HepG2 (cell line): Measurements from ENCODE around the gene PRMT7. TPM values are rescaled to one million over a fixed set of nuclear protein-coding genes. Genes with fewer than 3 reads are reported as not detected.
A peak's percentile ranks its signal among the peaks of the same experiment; 100 is the strongest.

ENCODE experiments used
- ELF4 ChIP-seq: sonication (generic); formaldehyde crosslinking; IDR thresholded peaks from 2 replicates; pipeline ENCODE4 v1.5.0; 2020; ENCODE audit warnings: missing genetic modification reagents, mild to moderate bottlenecking, moderate library complexity, borderline replicate concordance
- ETV5 ChIP-seq: IDR thresholded peaks from 2 replicates; pipeline ENCODE4 v1.6.1; 2018; ENCODE audit warnings: missing biosample characterization, missing genetic modification reagents, inconsistent platforms, borderline replicate concordance
- FOXA3 ChIP-seq: IDR thresholded peaks from 2 replicates; pipeline ENCODE4 v1.6.1; 2016; ENCODE audit warnings: missing genetic modification reagents, missing compliant biosample characterization
- FOXJ3 ChIP-seq: sonication (generic); formaldehyde crosslinking; IDR thresholded peaks from 2 replicates; pipeline ENCODE4 v1.4.0; 2020; ENCODE audit warnings: missing genetic modification reagents, mild to moderate bottlenecking, borderline replicate concordance
- HOMEZ ChIP-seq: IDR thresholded peaks from 2 replicates; pipeline ENCODE4 v1.6.1; 2016; ENCODE audit warnings: low read depth
- HOXA5 ChIP-seq: sonication (generic); formaldehyde crosslinking; IDR thresholded peaks from 2 replicates; pipeline ENCODE4 v1.4.0; 2020; ENCODE audit warnings: missing genetic modification reagents
- KLF11 ChIP-seq: IDR thresholded peaks from 2 replicates; pipeline ENCODE4 v1.6.1; 2016; ENCODE audit warnings: missing compliant biosample characterization
- MLX ChIP-seq: IDR thresholded peaks from 2 replicates; pipeline ENCODE4 v1.6.1; 2016
- MNT ChIP-seq: fragments of 450-650 bp; IDR thresholded peaks from 2 replicates; pipeline ENCODE4 v1.6.1; 2016
- RBAK ChIP-seq: sonication (generic); formaldehyde crosslinking; IDR thresholded peaks from 2 replicates; pipeline ENCODE4 v1.5.1; 2020; ENCODE audit warnings: mild to moderate bottlenecking, missing genetic modification reagents
- RFX5 ChIP-seq: IDR thresholded peaks from 2 replicates; pipeline ENCODE4 v1.6.1; 2011; ENCODE audit warnings: low read depth, low read length, improper control_type of control experiment
- SKI ChIP-seq: fragments of 450-650 bp; IDR thresholded peaks from one replicate; pipeline ENCODE4 v1.6.1; 2018; ENCODE audit warnings: mild to moderate bottlenecking; ENCODE audit not compliant: partially characterized antibody
- SP1 ChIP-seq, 2 experiments: fragments of 450-650 bp in 1 of 2; sonication (generic) in 1 of 2; formaldehyde crosslinking in 1 of 2; IDR thresholded peaks; 2 replicates each; pipeline versions ENCODE4 v1.4.0 to v1.6.1; 2016 to 2020; ENCODE audit warnings: missing genetic modification reagents in 1 of 2
- TRAFD1 ChIP-seq: sonication (generic); formaldehyde crosslinking; IDR thresholded peaks from 2 replicates; pipeline ENCODE4 v1.5.1; 2020; ENCODE audit warnings: missing genetic modification reagents, mild to moderate bottlenecking, borderline replicate concordance
- ZBTB25 ChIP-seq: IDR thresholded peaks from 2 replicates; pipeline ENCODE4 v1.6.1; 2018; ENCODE audit warnings: missing genetic modification reagents
- ZNF24 ChIP-seq: fragments of 450-650 bp; IDR thresholded peaks from 2 replicates; pipeline ENCODE4 v1.6.1; 2017; ENCODE audit warnings: antibody characterized with exemption, mild to moderate bottlenecking
- ZNF253 ChIP-seq: sonication (generic); formaldehyde crosslinking; IDR thresholded peaks from 2 replicates; pipeline ENCODE4 v1.8.0; 2022; ENCODE audit warnings: mild to moderate bottlenecking, missing genetic modification reagents, borderline replicate concordance
- ZNF382 ChIP-seq: sonication (generic); formaldehyde crosslinking; IDR thresholded peaks from 2 replicates; pipeline ENCODE4 v1.5.0; 2020; ENCODE audit warnings: missing genetic modification reagents, mild to moderate bottlenecking, borderline replicate concordance
- ZNF563 ChIP-seq: sonication (generic); formaldehyde crosslinking; IDR thresholded peaks from 2 replicates; pipeline ENCODE4 v1.8.0; 2022; ENCODE audit warnings: mild to moderate bottlenecking, moderate library complexity, missing genetic modification reagents
- ZSCAN9 ChIP-seq: IDR thresholded peaks from 2 replicates; pipeline ENCODE4 v1.6.1; 2016; ENCODE audit warnings: borderline replicate concordance
- ZUFSP ChIP-seq: sonication (generic); formaldehyde crosslinking; IDR thresholded peaks from 2 replicates; pipeline ENCODE4 v1.9.0; 2021; ENCODE audit warnings: missing genetic modification reagents, mild to moderate bottlenecking, borderline replicate concordance
- polyA plus RNA-seq, 8 experiments: library from polyadenylated mRNA; depleted of rRNA in 3 of 8; stranded (reverse) in 7 of 8; unstranded in 1 of 8; fragments of >200 nt; fragmentation: Illumina TruSeq in 4 of 8; extraction: Trizol in 4 of 8; gene quantifications; 2 replicates each; pipeline versions ENCODE4 v1.2.1 to v1.2.3, GENCODE V29; 2011 to 2016; ENCODE audit warnings: low read depth in 4 of 8, missing spikeins in 1 of 8, mixed read lengths in 1 of 8; ENCODE audit not compliant: insufficient read depth in 1 of 8
- total RNA-seq, 5 experiments: library from RNA; depleted of rRNA; stranded (reverse); fragments of >200 nt; fragmentation: Illumina TruSeq; extraction: Trizol; gene quantifications; 2 replicates each; pipeline ENCODE4 v1.2.3, GENCODE V29; 2016; ENCODE audit warnings: low read depth in 1 of 5

PRMT7 gene
- total and polyA plus RNA-seq, 2 of the 13 experiments (the other 11 are each of a cell fraction or from before 2014, with no cell fraction given) = 47.5 to 55.0 TPM

GRCh38 chr16:68281368-68282063 lies 29.3 kb upstream of the PRMT7 start (continued):
- no peak for TF ChIP-seq TRAFD1 (CRISPR knock-in tag)
- no peak for TF ChIP-seq HOXA5 (CRISPR knock-in tag)
- no peak for TF ChIP-seq RFX5
- no peak for TF ChIP-seq MNT
- TF ChIP-seq FOXA3 (CRISPR knock-in tag) = peak; percentile 96
- TF ChIP-seq ELF4 = no peak
- no peak; the same call in 1 of the 2 replicates for TF ChIP-seq ZNF24
- peak; percentile 66 for TF ChIP-seq SKI
- TF ChIP-seq FOXJ3 (CRISPR knock-in tag) = peak; percentile 92
- peak; percentile 85; the same call in 1 of the 2 replicates for TF ChIP-seq HOMEZ (CRISPR knock-in tag)
- TF ChIP-seq ZNF253 = no peak
- TF ChIP-seq ZBTB25 (CRISPR knock-in tag) = peak; percentile 60; the same call in 1 of the 2 replicates
- peak; percentile 90 for TF ChIP-seq MLX
- no peak for TF ChIP-seq ZUFSP (CRISPR knock-in tag)
- TF ChIP-seq KLF11 (CRISPR knock-in tag) = peak; percentile 28; the same call in 1 of the 2 replicates
- peak; percentile 76; the same call in 1 of the 2 replicates for TF ChIP-seq ZSCAN9 (CRISPR knock-in tag)
- no peak for TF ChIP-seq ZNF563
- no peak for TF ChIP-seq RBAK (CRISPR knock-in tag)
- peak; percentile 88; the same call in 1 of the 2 replicates for TF ChIP-seq ETV5 (CRISPR knock-in tag)
- no peak for TF ChIP-seq SP1 (IDR thresholded peaks at IDR 0.05)
- TF ChIP-seq SP1 (CRISPR knock-in tag; IDR thresholded peaks at IDR 0.05) = peak; percentile 51
- TF ChIP-seq ZNF382 (CRISPR knock-in tag) = no peak
